Frontal cortex (tissue), 4 donors: Measurements from ENCODE around the gene ACVRL1. TPM values are rescaled to one million over a fixed set of nuclear protein-coding genes. Genes with fewer than 3 reads are reported as not detected.

Source experiments
- DNase-seq, 2 donors: peaks; one replicate each; pipeline ENCODE4 v3.0.0; 2012; ENCODE audit warnings: low spot score in 2 of 2
- FAIRE-seq: peaks from 2 replicates; lab custom pipeline; 2012; peaks lifted over from hg19 to GRCh38; lab: Jason Lieb, UNC
- total RNA-seq: library from RNA; depleted of rRNA; stranded (reverse); fragments of >200 nt; gene quantifications from one replicate; pipeline ENCODE4 v1.2.3, GENCODE V29; 2014
- donor health status: control.
- donor health status: control.
- donor health status: control.

Gene ACVRL1
- total RNA-seq, 1 donor from 2014 or later = 9.4 TPM

DNA sequence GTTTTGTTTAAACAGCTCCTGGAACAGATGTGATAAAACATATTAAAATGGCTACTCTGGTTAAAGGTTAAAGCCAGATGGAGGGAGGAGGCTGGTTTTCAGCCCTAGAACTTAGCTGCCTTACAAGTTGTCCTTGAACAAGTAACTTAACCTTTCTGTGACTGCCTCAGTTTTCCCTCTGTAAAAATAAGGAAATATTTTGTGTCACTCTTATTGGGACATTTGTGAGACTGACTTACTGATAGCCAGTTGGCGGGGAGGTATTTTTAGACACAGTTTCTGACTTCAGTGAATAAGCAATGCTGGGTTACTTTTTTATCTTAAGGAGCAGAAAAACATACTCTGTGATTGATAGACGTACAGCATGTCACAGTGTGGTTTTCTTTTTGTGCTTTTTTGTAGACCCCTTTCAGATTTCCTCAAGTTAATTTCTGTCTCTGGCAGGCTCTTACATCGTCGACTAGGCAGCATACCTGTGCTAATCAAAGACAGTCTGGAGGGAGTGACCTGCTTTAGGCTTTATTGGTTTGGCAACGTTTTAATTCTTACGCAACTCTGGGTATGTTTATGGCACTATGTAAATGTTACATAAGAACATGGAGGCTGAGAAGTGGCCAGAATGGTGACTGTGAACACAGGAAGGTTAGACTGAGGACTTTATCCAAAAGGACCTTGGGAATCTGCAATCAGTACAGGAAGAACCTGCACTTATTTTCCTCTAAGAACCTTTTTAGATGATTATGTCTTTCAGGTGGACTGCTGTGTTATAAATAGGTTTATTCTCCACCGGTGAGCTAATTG, 47.5 kb downstream of the ACVRL1 start:
- DNase-seq (no peak), FAIRE-seq (no peak)

DNA sequence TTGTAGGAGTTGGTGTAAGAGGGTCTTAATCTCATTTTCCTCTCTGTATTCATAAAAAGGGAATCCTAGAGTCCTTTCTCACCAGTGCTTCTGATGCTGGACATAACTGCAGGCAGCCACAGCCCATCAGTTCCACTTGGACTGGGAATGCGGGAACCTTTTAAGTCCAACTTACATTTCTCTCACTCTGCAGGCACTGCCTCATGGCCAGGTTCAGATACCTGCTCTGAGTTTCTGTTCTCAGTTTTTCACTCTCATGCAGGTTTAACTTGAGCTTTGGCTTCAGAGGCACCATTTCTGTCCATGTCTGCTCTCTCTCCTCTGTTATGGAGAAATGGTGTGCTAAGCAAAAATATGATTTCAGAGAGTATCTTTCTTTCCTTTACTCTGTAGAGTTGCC, 48.4 kb downstream of the ACVRL1 start:
- FAIRE-seq (no peak), DNase-seq (no peak)

DNA sequence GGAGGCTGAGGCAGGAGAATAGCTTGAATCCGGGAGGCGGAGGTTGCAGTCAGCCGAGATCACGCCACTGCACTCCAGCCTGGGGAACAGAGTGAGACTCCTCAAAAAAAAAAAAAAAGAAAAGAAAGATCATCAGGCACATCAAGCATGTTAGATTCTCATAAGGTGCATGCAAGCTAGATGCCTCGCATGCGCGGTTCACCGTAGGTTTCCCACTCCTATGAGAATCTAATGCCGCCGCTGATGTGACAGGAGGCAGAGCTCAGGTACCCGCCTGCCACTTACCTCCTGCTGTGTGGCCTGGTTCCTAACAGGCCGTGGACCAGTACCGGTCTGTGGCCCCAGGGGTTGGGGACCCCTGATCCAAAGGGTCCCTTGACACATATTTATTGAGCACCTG, 51.2 kb downstream of the ACVRL1 start:
- DNase-seq (no peak), FAIRE-seq (no peak)

DNA sequence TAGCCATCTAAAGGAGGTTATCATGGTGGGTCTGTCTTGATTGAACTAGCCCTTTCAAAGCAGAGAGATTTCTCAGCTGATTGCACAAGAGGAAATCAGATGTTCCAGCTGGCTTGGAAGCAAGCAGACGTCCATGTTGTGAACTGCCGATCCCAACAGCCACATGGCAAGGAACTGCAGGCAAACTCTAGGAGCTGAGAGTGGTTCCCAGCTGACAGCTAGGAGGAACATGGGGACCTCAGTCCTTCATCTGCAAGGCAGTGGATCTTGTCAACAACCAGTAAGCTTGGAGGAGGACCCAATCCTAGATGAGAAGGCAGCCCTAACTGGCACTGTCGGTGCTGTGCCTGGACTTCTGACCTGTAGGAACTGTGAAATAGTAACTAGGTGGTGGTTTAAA, 51.9 kb downstream of the ACVRL1 start:
- FAIRE-seq = no peak
- DNase-seq = no peak

DNA sequence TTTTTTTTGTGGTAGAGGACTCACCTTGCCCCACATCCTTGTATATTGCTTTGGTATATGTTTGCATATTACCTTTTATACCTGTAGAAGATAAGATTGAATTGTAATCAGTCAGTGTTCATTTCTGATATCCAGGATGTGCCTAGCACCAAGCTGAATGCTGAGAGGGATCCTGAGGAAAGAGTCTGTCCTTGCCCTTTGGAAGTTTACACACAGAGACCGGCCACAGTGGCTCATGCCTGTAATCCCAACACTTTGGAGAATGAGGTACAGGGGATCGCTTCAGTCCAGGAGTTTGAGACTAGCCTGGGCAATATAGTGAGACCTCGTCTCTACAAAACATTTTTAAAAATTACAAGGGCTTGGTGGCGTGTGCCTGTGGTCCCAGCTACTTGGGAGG, 52.6 kb downstream of the ACVRL1 start:
- FAIRE-seq = no peak
- DNase-seq = no peak

DNA sequence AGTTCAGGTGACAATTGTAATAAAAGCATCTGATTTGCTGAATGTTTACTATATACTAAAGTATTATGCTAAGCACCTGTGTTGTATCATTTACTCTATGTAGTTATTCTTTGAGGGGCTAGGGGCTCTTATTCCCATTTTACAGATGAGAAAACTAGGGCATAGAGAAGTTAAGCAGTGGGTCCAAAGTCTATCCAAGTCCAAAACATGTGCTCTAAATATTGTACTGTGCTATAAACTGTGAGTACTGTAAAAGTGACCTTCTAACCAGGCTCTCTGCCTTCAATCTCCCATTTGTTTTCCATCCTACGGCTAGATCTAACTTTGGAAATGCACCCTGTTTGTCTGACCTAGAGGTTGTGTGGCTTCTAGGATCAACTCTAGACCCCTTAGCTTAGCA, 53.2 kb downstream of the ACVRL1 start:
- DNase-seq (no peak), FAIRE-seq (no peak)

DNA sequence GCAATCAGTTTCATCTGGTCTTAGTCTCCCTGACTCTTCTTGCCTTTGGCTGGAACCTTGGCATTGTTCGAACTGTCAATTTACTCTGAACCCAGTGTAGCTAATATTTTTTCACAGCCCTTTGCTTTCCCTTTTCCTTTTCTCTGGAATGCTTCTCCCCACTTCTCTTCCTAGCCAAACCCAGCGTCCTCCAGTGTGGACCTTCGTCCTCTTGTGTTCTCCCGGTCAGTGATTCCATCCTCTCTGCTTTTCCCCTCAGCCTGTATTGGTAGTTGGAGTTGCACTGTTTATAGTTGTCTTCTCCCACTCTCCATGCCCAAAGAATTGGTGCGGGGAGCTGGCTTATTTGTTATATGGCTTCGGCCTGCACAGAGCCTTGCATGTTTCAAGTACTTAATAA, 53.6 kb downstream of the ACVRL1 start:
- FAIRE-seq (no peak), DNase-seq (no peak)

DNA sequence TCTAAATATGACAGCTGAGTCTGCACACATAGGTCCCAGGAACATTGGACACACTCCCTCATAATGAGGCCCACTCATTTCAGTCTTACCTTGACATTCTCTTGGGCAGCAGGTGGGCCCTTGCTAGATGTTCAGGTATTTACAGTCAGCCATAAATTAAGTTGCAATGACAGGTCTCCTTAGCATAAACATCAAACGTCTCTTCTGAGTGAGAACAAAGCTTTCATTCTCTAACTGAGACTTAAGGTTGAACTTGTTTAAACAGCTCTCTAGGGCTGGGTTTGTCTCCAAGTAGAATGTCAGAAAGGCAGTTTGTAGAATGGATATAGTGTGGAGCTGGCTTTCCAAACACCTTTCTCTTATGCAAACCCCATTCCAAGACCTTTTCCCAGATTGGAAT, 54.5 kb downstream of the ACVRL1 start:
- no peak for FAIRE-seq
- DNase-seq = no peak

DNA sequence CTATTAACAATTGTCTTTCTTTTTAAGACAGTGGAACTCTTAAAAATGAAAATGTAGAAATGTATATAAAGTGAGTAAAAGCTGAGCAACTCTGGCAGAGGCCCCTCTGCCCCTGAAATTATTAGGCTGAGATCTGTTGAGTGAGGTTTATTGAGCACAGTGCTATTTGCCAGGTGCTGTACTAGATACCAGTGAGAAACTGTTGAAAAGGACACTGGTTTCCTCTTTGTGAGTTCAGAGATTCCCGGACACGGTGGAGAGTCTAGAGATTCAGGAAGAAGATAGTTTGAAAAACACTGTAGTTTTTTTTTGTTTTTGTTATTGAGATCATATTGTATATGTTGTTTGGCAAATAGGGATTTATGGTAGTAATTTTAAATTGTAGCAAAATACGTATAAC, 55.4 kb downstream of the ACVRL1 start:
- FAIRE-seq (no peak), DNase-seq (no peak)

DNA sequence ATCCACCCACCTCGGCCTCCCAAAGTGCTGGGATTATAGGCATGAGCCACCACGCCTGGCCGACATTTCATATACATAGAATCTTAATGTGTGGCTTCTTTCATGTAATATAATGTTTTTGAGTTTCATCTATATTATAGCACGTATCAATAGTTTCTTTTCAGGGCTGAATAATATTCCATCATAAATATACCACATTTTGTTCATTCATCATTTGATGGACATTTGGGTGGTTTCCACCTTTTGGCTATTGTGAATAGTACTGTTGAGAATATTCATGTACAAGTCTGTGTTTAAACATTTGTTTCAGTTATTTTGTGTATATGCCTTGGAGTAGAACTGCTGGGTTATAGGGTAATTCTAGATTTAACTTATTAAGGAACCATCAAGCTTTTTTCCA, 56.2 kb downstream of the ACVRL1 start:
- DNase-seq (no peak), FAIRE-seq (no peak)

DNA sequence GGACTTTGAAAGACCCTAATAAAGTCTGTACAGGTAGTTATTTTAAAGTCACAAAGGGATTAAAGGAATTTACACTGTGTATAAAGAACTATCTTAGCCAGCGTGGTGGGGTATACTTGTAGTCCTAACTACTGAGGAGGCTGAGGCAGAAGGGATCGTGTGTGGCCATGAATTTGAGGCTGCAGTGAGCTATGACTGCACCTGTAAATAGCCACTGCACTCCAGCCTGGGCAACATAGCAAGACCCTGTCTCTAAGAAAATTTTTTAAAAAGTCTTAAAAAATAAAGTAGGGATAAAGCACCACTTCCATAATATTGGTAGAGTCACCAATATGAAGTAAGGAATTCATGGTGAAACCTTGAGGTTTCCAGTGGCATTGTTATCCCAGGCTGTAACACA, 62.3 kb downstream of the ACVRL1 start:
- DNase-seq = no peak
- FAIRE-seq = no peak

DNA sequence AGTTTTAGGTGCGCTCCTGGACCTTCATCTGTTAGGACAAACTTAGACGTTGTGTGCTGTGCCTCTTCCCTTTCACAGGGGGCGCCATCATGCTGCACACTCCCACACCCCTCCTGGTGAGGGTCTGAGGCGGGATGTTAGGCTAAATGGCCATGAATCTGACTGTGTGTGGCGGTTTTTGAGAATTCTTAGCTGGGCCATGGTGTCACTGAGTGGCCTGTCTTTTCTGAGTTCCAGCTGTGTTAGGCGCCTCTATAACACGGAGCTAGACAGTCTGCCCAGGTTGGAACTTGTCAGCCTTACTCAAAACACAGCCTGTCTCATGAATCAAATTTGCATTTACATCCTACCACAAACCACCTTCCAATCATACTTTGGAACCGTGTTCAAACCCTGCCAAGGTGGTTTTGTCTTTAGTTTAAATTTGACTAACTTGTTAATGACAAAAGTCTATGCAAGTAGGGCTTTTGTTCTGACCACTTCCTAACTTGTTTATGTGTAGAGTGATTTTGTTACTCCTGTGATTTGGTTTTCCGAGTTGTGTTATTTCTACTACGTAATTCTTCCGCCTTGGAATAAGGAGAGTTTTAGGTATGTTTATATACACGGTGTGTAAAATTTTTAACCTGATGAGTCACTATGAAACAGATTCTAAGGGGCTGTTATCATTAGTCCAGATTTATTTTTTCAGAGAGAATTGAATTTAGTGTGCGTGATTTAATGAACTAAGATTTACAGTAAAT, 63.8 kb downstream of the ACVRL1 start:
- DNase-seq (no peak), FAIRE-seq (no peak)

DNA sequence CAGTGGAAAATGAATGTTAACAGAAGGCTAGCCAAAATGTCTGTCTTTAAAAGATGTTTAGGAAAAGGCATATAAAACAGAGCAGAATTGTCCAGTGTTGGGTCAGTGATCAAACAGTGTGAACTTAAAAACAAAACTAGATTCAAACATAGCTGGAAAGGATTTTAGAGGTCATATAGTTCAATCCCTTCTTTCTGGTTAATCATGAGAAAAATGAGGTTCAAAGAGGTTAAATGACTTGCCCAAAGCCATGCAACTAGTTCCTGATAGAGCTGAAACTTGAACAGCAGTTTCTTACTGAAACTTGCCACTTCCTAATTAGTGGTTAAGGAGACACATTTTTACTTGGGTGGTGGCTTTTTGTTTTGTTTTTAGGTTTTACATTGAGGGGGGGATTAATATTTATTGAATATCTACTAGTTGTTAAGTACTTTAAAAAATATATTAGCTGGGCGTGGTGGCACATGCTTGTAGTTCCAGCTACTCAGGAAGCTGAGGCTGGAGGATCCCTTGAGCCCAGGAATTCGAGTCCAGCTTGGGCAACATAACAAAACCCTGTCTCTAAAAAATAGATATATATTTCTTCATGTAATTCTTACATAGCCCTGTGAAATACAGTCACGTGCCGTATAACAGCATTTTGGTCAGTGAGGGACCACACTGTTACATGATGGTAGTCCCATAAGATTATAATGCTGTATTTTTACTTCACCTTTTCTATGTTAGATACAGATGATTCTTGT, 64.5 kb downstream of the ACVRL1 start:
- FAIRE-seq (no peak), DNase-seq (no peak)

DNA sequence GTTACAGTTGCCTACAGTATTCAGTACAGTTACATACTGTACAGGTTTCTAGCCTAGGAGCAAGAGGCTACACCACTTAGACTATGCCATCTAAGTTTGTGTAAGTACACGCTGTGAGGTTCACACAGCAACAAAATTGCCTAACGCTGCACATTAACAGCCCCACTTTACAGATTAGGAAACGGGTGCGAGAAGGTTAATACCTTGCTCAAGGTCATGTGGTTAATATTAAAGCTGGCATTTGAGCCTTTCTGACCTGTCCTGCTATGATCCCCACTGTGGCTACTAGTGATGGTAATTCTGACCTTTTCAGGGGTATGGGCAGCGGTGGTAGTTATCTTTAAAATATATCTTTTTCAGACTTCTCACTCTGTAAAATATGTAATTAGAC, 65.1 kb downstream of the ACVRL1 start:
- FAIRE-seq (no peak), DNase-seq (no peak)

DNA sequence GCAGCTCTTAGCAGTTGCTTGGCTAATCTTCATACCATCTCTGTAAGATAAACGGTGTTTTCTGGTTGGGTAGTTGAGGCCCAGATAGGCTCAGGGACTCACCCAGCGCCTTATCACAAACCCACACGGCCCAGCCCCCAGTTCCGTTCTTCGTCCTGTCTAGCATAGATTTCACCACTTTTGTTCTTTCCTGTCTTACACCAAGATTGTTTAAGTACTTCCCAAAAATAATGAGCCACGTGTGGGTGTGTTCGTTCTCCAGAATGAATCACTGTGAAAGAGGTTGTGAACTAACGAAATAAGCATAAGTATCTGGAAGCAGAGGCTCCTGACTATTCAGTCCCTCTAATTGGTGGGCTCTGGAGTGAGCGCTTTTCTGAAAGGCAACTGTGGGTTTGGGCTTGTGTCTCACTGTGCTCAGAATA, 65.6 kb downstream of the ACVRL1 start:
- no peak for FAIRE-seq

More for the DNA sequence above, 65.6 kb downstream of the ACVRL1 start:
- no peak for DNase-seq

Other genes with a start within 250 kb of the ACVRL1 start
- gene FIGNL2, start 58.8 kb upstream of the ACVRL1 start, total RNA-seq = 0.82 TPM
- not detected for gene ANKRD33, start 19.4 kb upstream of the ACVRL1 start, total RNA-seq
- gene ACVR1B, start 44.2 kb downstream of the ACVRL1 start, total RNA-seq = 43.2 TPM
- gene TAMALIN, start 99.4 kb downstream of the ACVRL1 start, total RNA-seq = 2.4 TPM
- 5.3 TPM for gene NR4A1, start 143.9 kb downstream of the ACVRL1 start, total RNA-seq
- gene ATG101, start 162.5 kb downstream of the ACVRL1 start, total RNA-seq = 26.5 TPM
- gene SMIM41, start 172.2 kb downstream of the ACVRL1 start, total RNA-seq = not detected